ENCODE data around the gene FNDC5. TPM values are rescaled to one million over a fixed set of nuclear protein-coding genes. Genes with fewer than 3 reads are reported as not detected.
"Not testable (repeated sequence)": the region's sequence is repeated elsewhere in the genome, so short reads cannot be mapped to it uniquely, and the experiment has no call there.

Gene FNDC5
- total and polyA plus RNA-seq, 8 donors, result 4.6 to 13.3 (median 8.9) TPM; not detected in 1

DNA sequence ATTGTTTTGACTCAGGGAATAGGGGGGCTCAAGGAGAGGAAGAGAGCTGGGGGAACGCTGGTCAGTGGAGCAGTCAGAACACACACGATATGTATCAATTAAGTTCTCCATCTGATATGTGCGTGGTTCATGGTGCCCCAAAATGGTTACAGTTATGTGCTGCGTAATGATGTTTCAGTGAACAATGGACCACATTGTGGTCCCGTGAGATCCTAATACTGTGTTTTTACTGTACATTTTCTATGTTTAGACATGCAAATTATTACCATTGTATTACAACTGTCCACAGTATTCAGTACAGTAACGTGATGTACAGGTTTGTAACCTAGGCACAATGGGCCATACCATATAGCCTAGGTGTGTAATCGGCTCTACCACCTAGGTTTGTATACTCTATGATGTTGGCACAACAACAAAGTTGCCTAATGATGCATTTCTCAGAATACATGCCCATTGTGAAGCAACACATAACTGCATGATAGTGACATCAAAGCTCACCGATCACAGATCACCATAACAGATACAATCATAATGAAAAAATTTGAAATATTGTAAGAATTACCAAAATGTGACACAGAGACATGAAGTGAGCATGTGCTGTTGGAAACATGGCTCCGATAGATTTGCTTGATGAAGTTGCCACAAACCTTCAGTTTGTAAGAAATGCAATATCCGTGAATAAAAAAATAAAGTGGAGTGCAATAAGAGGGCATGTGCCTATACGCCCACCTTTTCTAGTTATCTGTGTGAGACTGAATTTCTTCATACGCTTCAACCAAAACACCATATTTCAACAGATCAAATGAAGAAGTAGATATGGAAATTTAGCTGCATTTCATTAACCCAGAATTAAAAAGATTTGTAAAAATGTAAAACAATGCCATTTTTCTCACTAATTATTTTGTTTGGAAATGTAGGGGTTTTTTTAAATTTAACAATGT is 45.3 kb upstream of the FNDC5 start:
- intact Hi-C loops (cut with DNase I), result no loop called here
- Histone ChIP-seq H3K4me3 (no peak overlapping the region), H3K27ac (no peak overlapping the region), H3K4me1 (no peaks in the 10 kb centered on the region), H3K36me3 (no peaks in the 10 kb centered on the region), H3K27me3 (peaks cover 0 to 43% of the 10 kb centered on the region in 2 donors), H3K9me3 (no peaks in the 10 kb centered on the region)
- ATAC-seq (no peak), DNase-seq (no peak)
- TF ChIP-seq, protein P1, sequence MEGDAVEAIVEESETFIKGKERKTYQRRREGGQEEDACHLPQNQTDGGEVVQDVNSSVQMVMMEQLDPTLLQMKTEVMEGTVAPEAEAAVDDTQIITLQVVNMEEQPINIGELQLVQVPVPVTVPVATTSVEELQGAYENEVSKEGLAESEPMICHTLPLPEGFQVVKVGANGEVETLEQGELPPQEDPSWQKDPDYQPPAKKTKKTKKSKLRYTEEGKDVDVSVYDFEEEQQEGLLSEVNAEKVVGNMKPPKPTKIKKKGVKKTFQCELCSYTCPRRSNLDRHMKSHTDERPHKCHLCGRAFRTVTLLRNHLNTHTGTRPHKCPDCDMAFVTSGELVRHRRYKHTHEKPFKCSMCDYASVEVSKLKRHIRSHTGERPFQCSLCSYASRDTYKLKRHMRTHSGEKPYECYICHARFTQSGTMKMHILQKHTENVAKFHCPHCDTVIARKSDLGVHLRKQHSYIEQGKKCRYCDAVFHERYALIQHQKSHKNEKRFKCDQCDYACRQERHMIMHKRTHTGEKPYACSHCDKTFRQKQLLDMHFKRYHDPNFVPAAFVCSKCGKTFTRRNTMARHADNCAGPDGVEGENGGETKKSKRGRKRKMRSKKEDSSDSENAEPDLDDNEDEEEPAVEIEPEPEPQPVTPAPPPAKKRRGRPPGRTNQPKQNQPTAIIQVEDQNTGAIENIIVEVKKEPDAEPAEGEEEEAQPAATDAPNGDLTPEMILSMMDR (IDR thresholded peaks at IDR 0.05), result no peak

DNA sequence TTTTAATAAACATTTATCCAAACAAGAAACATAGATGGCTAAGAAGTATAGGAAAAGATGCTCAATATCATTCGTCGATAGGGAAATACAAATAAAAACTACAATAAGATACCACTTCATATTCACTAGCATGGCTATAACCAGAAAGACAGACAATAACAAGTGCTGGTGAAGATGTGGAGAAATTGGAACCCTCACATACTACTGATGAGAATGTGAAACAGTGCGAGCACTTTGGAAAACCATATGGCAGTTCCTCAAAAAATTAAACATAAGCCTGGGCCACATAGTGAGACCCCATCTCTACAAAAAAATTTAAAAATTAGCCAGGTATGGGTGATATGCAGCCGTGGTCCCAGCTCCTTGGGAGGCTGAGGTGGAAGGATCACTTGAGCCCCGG is 39.6 kb upstream of the FNDC5 start:
- Histone ChIP-seq H3K36me3 (no peaks in the 10 kb centered on the region), H3K27ac (no peak overlapping the region), H3K27me3 (peaks cover 0 to 16% of the 10 kb centered on the region in 2 donors), H3K9me3 (no peaks in the 10 kb centered on the region), H3K4me1 (no peaks in the 10 kb centered on the region), H3K4me3 (no peak overlapping the region)
- DNase-seq (no peak), ATAC-seq (no peak)
- intact Hi-C loops (cut with DNase I), result no loop called here
- TF ChIP-seq, protein P1 (IDR thresholded peaks at IDR 0.05), result no peak

DNA sequence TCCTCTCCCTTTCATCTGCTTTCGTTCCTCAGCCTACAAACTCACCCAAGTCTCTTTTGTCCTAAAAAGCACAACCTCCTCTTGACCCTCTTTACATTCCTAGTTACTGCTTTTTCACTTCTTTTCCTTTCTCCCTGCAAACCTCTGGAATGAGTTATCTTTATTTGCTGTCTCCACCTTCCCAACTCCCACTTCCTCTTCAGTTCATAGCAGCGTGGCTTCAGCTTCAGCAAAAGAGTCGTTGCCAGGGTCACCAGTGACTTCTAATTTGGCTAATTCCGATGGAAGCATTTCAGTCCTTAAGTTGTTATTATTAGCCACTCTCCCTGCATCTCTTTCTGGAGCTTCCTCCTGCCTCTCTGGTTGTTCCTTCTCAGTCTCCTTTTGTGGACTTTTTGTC is 36.7 kb upstream of the FNDC5 start:
- DNase-seq (no peak), ATAC-seq (no peak)
- Histone ChIP-seq H3K27me3 (peaks cover 0 to 29% of the 10 kb centered on the region in 2 donors), H3K36me3 (no peaks in the 10 kb centered on the region), H3K4me1 (no peaks in the 10 kb centered on the region), H3K9me3 (no peaks in the 10 kb centered on the region), H3K4me3 (no peak overlapping the region), H3K27ac (no peak overlapping the region)
- intact Hi-C loops (cut with DNase I), result no loop called here
- TF ChIP-seq, protein P1 (IDR thresholded peaks at IDR 0.05), result no peak

DNA sequence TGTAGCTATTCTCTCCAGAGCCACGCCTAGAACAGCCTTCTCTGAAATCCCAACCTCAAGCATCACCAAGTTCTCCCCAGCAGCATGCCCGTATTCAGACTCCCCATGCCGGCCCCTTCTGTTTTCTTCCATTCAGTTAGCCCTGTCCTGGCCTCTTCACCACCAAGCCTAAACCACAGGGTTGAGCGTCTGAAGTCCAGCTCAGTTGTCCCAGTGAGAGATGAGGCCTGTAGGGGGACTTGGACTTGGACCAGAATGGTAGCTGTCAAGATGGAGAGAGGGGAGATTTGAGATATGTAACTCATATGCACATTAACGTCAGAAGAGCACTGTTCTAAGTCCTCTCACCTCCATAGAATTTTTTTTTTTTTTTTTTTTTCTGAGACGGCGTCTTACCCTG is 35.9 kb upstream of the FNDC5 start:
- ATAC-seq (no peak), DNase-seq (no peak)
- H3K9me3 ChIP-seq, result no peaks in the 10 kb centered on the region
- TF ChIP-seq, protein P1 (IDR thresholded peaks at IDR 0.05), result no peak
- no peaks in the 10 kb centered on the region for H3K36me3 ChIP-seq
- no peak overlapping the region for H3K4me3 ChIP-seq
- intact Hi-C loops (cut with DNase I), result no loop called here
- no peak overlapping the region for H3K27ac ChIP-seq
- H3K4me1 ChIP-seq, result no peaks in the 10 kb centered on the region
- peaks cover 0 to 37% of the 10 kb centered on the region in 2 donors for H3K27me3 ChIP-seq

DNA sequence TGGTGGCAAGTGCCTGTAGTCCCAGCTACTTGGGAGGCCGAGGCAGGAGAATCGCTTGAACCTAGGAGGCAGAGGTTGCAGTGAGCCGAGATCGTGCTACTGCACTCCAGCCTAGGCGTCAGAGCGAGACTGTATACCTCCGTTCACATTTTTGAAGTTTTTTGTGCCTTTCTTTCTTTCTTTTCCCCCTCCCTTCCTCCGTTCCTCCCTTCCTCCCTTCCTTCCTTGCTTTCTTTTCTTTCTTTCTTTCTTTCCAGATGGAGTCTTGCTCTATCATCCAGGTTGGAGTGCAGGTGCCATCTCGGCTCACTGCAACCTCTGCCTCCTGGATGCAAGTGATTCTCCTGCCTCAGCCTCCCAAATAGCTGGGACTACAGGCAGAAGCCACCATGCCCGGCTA is 34.9 kb upstream of the FNDC5 start:
- H3K4me3 ChIP-seq; H3K4me1 ChIP-seq; H3K36me3 ChIP-seq; intact Hi-C loops (cut with DNase I); DNase-seq; ATAC-seq; H3K27ac ChIP-seq; H3K9me3 ChIP-seq: not testable (repeated sequence)
- H3K27me3 ChIP-seq, result peaks cover 4 to 47% of the 10 kb centered on the region in 2 donors
